ENCODE data around the gene RB1.
"Not testable (repeated sequence)": the region's sequence is repeated elsewhere in the genome, so short reads cannot be mapped to it uniquely, and the experiment has no call there.

Gene RB1

DNA sequence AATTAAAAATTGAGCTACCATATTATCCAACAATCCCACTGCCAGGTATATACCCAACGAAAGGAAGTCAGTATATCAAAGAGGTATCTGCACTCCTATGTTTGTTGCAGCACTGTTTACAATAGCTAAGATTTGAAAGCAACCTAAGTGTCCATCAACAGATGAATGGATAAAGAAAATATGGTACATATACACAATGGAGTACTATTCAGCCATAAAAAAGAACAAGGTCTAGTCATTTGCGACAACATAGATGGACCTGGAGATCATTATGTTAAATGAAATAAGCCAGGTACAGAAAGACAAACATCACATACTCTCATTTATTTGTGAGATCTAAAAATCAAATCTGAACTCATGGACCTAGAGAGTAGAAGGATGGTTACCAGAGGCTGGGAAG is 52.0 kb downstream of the RB1 start:
- not testable (repeated sequence) for DNase-seq

DNA sequence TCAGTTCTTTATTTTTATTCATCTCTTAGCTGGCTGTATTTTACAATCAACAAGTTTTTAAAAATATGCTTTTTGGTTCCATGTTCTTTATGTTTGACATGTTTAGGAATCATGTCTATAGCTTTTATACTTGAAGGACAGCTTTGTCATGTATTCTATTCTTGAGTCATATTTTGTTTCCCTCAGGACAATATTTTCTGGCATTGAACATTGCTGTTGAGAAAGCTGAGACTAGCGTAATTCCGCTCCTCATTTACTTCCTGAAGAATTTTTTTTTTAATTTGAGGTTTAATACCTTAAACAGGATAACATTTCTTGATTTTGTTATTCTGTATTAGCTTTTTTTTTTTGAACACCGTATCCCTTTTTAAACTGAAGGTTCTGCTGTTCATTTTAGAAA is 53.2 kb downstream of the RB1 start:
- DNase-seq = no peak

DNA sequence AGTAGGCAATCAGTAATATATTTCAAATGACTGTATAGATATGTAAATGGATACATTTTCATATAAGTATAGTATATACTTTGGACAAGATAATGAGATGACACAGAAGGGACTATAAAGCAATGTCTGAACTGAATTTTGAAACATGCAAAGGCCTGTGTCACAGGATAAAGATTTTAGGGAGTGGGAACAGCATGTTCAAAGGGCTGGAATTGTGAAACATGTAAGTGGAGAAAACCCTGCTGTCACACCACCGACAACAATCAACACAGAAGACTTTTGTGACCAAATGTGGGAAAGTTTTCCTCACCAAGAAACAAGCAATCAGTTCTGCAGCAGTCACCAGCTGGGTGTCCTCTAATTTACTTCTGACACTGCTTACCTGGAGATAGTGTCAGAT is 66.4 kb downstream of the RB1 start:
- DNase-seq = no peak

DNA sequence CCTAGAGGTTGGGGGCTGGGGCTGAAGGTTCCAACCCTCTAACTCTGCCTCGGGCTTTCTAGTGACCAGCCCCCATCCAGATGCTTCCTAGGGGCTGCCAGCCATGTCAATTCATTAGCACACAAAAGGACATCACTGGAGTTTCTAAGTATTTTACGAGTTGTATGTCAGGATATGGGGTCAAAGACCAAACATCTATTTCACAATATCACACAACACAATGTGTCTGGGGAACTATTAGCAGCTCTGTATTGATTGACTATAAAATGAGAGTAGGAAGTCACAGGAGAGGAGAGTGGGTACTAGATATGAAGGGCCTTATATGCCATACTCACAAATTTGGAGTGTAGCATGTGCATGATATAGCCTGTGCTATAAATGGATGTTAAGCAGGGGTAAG is 67.3 kb downstream of the RB1 start:
- no peak for DNase-seq

DNA sequence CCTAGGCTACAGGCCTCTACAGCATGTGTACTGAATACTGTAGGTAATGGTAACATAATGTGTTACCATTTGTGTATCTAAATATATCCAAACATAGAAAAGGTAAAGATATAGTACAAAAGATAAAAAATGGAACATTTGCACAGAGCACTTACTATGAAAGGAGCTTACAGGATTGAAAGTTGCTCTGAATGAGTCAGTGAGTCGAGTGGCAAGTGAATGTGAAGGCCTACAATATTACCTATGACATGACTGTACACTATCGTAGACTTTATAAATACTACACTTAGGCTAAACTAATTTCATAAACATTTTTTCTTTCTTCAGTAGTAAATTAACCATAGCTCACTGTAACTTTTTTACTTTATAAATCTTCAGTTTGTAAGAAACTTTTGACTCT is 74.3 kb downstream of the RB1 start:
- DNase-seq = no peak

DNA sequence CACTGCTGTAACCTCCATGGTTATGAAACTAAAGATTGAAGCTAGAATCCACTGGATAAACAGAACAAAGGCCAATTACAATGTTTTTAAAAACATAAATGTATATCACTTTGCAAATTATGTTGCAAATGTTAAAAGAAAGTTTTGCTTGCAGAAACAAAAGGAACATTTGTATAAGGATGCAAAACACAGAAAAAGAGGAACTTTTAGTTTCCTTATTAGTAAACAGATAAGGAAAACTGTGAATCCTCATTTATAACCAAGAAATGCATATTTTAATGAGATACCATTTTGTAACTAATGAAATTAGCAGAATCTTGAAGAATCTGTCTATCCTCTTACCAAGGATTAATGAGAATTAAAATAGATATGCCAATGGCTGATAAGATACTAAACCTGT is 77.0 kb downstream of the RB1 start:
- no peak for DNase-seq

DNA sequence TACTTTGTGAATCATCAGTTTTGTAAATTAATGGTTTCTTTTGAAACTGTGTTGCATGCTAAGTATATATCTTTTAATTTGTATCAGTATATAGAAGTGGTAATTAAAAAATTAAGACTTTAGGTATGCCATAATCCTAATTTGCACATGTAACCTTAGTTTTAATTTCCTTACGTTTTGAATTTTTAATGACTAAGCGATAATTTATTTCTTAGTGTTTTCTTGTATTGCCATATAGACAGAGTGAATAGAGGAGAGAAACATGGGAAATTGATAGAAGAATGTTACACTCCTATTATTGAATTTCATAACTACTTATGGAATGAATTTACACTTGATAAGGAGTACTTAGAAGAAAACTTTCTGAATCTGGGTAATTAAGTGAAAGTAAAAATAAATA is 79.8 kb downstream of the RB1 start:
- DNase-seq = no peak

DNA sequence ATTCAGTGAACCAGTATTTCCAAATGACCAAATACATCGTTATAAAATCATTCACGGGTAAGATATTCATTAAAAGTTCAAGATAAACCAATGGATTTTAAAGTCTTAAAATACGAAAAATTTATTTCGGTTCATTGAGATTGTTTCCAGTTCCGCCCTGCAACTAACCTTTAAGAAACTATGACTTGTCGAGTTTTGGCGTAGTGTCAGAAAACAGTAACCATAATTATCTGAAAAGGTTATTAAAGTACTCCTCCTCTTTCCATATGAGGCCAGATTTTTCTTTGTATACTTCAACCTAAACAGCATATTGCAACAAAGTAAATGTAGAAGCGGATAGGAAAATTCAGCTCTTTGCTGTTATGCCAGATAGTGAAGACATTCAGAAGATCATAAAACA is 83.3 kb downstream of the RB1 start:
- DNase-seq = no peak

DNA sequence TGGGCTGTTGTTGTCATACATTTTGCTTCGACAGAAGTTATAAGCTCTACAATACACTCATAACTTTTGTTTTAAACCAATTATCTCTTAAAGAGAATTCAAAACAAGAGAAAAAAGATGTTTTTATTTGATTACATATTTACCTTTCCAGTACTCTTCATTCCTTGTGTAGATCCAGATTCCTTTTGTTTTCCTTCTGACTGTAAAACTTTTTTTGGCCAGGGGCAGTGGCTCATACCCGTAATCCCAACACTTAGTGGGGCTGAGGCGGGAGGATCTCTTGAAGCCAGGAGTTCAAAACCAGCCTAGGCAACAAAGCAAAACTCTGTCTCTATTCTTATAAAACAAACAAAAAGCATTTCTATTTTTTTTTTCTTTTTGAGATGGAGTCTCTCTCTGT is 87.7 kb downstream of the RB1 start:
- no peak for DNase-seq

DNA sequence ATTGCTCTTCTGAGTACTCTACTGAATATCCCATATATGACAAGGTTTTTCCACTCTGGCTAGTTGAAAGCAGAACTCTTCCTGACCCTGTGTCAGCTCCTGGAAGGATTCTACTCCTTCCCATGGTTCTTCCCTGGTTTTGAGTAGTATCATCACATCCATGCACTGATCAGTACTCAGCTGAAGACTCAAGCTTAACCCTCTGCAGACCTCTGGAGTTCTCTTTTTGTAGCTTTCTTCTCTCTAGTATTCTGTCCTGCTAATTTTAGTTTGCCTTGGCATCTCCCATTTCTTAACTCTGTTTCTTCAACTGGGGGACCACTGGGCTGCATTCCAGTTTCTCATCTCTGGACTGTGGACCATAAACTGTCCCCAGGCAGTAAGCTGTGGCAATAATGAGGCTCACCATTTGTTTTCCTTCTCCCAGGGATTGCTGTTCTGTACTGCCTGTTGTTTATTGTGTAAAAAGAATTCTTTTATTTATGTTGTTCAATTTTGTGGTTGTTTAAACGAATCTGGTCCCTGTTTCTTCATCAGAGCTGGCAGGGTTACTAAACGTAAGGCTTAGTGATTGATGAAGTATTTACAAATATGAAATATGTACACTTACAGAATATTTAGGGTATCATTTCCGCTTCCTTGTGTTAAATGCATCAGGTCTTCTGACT is 89.6 kb downstream of the RB1 start:
- no peak for DNase-seq

DNA sequence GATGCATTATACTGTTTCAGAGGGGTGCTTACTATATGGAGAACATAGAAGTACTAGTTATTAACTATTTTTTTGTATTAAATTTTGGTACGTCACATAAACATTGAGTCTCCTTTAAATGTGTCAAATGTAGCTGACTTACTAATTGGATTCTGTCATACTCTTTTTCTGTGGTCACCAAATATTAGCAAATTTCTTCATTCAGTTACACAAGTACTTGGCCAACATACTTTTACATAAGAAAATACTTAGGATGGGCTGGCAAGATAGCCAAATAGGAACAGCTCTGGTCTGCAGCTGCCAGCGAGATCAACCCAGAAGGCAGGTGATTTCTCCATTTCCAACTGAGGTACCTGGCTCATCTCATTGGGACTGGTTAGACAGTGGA is 90.1 kb downstream of the RB1 start:
- DNase-seq = no peak

DNA sequence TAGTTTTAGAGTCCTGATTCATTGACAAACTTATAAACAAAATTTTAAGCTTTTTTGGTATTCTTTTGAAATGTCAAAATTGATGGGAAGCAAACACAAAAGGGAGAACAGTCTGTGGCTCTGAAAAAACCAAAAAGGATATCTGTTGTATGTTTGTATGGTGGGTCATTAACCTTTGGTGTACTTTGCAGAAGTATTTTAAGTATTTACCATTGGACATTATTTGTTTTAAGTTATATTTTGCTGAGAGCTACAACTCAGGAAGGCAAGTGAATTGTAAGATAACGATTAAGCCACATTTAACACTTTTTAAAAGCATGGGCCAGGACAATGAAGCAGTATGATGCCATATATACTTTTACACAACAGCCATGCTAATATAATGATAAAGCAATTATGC is 94.2 kb downstream of the RB1 start:
- DNase-seq = no peak

DNA sequence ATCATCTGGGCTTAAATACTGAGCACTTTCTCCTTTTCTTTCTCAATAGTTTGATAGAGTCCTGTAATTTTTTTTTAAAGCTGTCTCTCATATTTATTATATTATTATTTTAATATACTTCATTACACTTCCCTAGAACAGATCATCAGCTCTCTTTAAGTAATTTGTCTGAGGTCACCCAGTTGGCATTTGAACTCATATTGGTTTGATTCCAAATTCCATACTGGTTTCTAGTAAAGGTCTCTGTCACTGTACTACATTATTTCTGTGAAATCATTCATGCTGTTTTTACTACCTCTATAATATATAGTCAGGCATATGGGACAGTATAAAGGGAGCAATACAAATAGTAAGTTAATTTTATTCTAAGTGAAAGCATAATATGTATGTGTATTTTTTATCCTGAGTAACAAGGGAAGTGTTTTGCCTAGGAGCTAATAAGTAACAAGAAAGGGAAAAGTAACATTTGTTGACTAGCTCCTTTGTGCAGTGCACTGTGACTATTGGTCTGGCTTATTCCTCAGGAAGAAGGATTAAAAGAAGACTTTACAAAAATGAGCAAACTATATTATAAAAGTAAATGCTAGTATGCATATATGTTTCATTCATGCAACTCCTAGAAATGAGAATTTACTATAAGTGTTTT is 95.0 kb downstream of the RB1 start:
- no peak for DNase-seq

DNA sequence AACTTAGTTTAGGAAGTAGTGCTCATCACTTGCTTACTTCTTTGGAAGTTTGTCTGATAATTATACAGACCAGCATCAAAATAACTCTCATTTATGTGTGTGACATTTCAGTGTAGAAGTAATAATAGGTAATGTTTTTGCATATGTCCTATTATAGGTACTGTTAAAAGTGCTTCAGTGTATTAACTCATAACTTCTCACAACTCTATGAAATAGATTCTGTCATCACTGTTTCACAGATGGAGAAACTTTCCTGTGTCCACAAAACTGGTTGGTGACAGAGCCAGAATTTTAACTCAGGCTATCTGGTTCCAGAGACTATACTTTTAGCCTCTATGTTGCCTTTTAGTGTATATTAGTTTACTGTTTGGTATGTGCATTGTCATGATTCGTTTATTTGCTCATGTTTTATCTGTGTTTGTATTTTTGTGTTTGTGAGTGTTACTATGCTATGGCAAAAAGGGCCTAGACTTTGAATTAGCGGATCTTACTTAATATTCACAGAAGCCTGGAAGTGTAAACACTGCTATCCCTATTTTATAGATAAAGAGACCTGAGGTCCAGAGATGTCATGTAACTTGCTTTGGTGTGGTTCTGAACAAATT is 96.6 kb downstream of the RB1 start:
- DNase-seq = no peak

DNA sequence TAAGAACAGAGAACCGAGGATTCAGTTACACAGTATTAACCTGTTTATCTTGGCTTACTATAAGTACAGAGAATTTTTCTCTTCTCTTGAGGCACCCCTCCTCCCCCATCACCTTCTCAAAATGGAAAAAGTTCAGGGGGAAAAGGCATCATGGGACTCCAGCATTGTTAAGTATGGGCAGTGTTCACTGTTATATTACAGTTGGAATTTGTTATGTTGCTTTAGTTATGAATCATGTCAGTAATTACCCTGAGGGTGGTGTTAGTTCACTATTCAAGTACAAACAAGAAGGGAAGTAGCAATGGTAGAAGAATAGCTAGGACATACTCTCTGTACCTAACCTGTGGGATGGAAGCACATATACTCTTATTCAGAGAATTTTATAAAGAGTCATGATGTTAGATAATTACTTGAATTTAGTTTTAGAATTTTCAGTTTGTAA is 97.3 kb downstream of the RB1 start:
- DNase-seq = no peak

DNA sequence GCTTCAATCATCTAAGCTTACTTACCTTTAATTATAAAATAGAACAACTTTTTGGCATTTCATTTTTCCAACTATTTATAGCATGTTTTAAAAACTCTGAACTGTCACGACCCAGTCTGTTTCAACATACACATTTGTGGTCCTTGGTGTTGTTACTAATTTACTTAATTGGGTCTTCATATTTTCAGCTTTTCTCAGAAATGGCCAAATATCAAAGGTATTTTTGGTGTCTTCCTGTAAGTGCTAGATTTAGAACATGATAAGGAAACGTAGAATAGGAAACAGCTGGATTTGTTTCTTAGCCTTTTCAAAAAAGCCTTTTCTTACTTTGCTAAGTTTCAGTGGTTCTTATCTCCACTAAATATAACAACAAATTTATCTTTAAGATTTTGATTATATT is 97.9 kb downstream of the RB1 start:
- no peak for DNase-seq

DNA sequence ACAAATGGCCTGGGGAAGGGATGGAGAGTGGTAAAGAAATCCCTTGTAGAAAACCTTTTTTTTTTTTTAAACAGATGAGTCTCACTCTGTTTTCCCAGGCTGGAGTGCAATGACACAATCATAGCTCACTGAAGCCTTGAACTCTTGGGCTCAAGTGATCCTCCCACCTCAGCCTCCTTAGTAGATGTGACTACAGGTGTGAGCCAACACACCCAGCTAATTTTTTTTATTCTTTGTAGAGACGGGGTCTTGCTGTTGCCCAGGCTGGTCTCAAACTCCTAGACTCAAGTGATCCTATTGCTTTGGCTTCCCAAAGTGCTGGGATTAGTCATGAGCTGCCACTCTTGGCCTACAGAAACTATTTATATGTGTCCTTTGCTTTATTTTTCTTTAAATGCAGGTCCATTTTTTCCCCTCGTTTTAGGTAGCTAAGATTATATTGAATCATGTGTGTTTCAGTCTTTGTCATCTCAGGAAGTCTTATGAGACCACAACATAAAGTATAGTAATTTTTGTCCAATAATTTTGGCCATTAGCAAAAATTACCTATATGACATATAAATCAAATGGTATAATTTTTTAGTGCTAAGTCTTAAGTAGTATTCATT is 98.9 kb downstream of the RB1 start:
- no peak for DNase-seq

DNA sequence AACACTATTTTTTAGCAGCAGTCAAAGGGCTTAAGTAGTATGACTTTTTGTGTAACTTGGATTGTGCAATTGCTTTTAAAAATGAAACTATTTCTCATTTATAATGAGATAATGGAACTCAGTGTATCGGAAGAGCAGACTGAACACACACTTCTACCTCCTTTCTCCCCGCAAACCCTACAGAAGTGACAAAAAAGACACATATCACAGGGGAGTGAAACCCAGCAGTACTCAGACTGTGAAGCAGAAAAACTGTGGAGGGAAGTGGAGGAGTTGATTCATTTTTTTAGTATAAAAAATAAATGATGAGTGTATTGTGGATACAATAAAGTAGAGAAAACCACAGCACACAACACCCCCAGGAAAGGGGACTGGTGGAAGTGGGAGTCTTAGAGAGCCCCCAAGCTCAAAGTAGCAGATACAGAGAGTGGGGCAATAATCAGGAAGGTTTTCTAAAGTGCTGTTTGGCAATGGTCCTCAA is 99.6 kb downstream of the RB1 start:
- DNase-seq = no peak

DNA sequence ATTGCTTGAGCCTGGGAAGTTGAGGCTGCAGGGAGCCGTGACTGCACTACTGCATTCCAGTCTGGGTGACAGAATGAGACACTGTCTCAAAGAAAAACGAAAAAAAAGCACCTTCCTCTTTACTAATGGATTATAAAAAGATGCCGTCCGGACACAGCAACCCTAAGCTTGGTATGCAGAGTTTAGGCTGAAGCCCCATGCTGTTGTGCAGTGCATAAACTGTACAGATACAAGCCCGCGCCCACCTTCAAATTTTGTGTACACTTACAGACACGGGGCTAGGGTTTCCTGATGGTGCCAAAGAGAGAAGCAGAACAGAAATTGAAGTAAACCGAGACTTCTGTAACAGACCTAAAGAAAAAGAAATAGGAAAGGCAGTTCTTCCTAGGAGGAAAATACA is 100.4 kb downstream of the RB1 start:
- DNase-seq = no peak

DNA sequence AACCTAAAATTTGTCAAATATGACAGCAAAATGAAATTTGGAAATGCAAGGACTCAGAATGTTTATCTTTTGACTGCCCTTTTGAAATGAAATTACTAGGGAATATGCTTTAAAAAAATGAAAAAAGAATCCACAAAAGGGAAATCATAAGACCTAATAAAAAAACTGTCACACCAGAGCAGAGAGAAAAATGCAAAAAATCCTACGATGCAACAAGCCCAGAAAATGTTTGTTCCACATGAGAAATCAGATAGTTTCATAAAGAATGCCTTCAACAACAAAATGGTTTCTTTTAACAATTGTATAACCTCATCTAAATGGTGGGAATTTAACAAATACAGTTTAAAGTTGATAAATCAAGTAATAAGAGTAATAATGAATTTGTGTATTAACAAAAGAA is 101.4 kb downstream of the RB1 start:
- no peak for DNase-seq

DNA sequence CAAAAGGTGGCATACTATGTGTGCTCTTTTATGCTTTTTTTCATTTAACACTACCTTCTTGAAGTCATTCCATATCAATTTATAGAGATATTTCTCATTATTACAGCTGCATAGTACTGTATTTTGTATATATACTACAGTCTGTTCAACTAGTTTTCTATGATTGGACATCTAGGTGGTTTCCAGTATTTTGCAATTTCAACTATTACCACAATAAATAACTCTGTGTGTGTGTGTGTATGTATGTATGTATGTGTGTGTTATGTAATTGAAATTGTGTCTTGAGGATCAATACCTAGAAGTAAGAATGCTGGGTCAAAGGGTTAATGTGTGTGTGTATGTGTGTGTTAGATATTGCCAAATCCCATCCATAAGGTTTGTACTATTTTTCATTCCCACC is 102.3 kb downstream of the RB1 start:
- DNase-seq = no peak

DNA sequence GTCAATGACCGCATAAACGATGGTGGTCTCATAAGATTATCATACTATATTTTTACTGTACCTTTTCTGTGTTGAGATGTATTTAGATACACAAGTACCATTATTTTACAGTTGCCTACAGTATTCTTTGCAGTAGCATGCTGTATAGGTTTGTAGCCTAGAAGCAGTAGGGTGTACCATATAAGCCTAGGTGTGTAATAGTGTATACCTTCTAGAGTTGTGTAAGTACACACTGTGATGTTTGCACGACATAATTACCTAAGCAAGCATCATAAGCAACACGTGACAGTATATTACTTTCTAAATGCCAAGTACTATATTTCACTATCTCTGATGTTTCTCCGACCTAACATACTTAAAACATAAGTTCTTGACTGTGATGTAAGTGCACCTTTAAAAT is 106.6 kb downstream of the RB1 start:
- DNase-seq = no peak

DNA sequence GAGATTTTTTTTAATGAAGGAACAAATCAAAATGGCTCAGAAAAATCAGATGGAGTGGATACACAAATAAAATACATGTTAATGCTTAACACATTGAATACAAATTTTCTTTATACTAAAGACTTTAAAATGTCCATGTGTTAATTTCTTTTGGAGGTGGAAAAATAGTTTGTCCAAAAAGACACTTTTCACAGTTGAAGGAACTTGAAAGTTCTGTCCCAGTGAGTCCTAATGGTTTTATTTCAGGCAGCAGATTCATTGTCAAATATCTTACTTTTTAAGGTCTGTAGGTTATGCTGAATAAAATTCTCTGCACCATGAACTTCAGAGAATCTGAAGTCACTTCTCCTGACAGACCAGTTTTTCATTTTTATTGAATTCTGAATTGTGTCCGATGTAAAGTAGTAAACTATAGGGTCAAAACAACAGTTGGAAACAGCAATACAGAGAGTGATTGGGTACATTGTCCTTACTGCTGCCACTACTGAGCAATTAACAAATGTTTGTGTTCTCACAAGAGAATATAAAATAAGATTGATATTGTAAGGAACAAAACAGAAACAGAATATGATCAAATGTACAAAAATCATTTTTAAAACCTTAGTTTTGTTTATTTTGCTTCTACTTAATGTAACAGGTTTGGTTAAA is 107.7 kb downstream of the RB1 start:
- no peak for DNase-seq
